SK-MEL-5 (cell line): ENCODE data around the gene TMEM203. TPM values are rescaled to one million over a fixed set of nuclear protein-coding genes. Genes with fewer than 3 reads are reported as not detected.

Experiments
- DNase-seq: peaks from one replicate; pipeline ENCODE4 v3.0.0-alpha.2; 2016; ENCODE audit warnings: low read depth, low spot score
- in situ Hi-C: cut with HindIII; loops from 2 replicates; pipeline ENCODE4 v1.10.0; 2016; ENCODE audit warnings: low sequenced_read_pairs, high pct_unique_total_duplicates, low pct_unique_long_range_greater_than_20kb
- total RNA-seq: library from RNA; depleted of rRNA; stranded (reverse); fragments of >200 nt; shearing (Covaris generic); gene quantifications from 2 replicates; pipeline ENCODE4 v1.2.3, GENCODE V29; 2014

Gene TMEM203
- total RNA-seq, 1 experiment from 2014 or later = 38.3 TPM

DNA sequence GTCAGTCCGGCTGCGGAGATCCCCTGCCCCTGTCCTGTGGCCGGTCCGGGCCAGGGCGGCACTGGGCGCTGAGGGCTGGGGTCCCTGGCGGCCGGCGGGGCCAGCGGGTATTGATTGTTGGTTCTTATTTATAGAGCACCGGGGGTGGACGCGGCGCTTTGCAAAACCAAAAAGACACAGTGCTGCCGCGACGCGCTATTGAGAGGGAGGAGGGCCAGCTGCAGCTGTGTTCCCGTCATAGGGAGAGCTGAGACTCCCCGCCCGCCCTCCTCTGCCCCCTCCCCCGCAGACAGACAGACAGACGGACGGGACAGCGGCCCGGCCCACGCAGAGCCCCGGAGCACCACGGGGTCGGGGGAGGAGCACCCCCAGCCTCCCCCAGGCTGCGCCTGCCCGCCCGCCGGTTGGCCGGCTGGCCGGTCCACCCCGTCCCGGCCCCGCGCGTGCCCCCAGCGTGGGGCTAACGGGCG is 38.1 kb downstream of the TMEM203 start:
- in situ Hi-C loops = no loop called here
- DNase-seq = no peak

DNA sequence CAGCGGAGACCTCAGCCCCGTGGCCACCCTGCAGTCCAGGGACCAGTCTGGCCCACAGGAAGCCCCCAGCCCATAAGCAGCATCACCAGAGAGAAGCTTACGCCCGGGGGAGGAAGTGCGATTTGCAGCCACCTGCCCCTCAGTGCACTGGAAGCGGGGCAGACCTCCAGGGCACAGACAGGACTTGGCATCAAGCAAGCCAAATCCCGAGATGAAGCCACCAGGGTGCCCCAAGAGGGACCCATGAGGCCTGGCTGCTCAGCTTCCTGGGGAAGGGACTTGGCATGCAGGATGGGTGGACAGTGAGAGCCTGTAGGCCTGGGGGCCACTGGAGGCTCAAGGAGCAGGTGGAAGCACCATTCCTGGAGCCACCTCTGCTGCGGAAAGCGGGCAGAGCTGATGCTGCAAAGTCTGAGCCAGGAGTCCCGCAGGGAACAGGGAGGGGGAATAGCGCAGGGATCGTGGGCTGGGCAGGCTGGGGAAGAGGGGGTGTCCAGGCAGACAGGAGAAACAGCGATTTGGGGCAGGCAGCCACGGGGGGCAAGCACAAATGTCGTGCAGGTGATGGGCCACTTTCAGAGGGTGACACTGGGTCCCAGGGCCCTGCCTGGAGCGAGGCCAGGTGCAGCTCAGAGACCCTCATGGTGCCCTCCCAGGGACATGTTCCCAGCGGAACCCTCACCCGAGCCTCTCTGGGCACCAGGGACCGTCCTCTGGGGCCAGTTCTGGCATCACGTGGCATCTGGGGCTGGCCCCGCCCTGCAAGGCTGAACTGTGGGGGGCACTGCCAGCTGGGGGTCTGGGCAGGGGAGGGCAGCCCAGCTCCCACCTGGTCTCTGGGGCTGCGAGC is 38.8 kb downstream of the TMEM203 start:
- no peak for DNase-seq
- in situ Hi-C loops = no loop called here

DNA sequence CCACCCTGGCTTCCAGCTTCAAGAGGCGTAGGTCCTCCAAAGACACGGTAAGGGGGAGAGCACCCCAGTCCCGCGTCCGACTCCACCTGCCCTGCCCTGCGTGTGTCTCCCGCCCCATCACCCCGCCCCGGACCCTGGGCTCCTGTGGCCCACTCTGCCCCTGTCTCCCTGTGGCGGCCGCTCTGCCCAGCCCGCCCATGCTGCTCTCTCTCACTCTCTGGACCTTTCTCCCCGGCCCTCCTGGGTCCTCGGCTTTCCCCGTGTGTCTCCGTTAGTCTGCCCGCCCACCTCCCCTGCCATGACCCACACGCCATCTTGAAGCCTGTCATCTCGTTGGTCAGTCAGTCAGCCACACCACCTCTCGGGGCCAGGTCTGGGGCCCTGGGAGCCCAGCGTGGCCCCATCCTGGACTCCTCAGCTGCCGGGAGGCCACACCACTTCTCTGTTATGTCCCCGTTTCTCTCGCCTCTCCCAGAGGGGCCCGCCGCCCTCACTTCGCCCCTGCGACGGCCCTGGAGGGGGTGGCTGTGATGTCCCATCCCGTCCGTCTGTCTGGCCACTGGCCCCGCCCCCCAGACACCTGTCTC is 40.1 kb downstream of the TMEM203 start:
- in situ Hi-C loops = no loop called here
- no peak for DNase-seq

DNA sequence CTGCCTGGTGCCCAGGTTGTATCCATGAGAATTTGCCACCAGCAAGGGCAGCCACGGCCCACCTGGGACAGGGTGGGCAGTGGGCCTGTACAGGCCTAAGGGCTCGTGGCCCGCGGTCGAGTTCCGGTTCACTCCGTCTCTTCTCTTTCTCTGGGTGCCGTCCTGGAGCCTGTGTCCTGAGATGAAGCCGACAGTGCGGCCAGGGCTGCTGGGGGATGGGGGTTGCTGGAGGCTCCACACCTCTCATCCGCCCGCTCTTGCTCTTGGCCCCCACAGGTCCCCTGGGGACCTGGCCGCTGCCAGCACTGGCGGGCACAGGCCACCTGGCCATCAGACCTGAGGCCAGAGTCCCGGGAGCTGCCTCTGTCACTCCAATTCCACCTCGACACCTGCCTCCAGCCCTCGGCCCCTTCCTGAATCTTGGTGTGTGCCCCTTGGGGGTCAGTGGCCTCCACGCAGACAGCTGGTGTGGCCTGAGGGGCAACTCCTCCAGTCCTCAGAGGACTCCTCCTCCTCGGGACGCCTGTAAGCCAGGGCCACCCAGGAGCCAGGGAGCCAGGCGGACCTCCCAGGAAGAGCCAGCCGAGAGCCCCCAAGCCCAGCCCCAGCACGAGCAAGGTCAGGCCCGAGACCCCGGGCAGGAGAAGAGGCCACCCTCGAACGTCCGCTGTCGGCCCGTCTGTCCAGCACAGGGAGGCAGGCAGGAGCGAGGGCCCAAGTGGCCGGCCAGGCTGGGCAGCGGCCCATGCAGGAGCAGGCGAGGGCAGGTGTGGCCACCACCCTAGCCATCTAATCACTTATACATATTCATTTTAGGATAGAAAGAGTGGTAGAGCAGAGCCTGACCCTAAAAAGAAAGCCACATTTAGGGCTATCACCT is 40.8 kb downstream of the TMEM203 start:
- in situ Hi-C loops = no loop called here
- DNase-seq = no peak

DNA sequence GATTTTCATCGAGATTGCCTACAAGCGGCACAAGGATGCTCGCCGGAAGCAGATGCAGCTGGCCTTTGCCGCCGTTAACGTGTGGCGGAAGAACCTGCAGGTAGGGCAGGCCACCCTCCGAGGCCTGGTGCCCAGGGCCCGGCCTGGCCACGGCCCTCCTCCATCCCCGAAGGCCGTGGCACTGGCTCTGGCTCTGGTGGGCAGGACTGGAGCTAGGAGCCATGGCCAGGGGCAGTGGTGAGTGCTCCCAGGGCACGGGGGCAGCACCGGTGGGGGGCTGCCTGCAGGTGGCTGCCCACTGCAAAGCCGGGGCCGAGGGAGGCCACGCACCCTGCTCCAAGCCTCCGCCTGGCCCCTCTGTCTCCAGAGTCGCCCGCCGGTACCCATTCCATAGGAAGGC is 41.6 kb downstream of the TMEM203 start:
- no peak for DNase-seq
- in situ Hi-C loops = no loop called here

DNA sequence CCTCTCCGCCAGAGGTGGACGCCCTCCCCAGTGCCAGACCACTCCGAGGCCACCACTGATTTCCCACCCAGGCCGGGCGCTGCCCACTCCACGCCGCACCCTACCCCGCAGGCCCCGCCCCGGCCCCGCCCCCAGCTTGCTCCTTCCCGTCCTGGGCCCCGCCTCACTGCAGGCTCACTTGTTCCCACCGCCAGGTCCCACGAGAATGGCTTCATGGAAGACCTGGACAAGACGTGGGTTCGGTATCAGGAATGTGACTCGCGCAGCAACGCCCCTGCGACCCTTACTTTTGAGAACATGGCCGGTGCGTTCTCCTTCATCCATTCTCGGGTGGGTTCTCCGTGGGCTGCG is 42.1 kb downstream of the TMEM203 start:
- peak; percentile 53 for DNase-seq
- in situ Hi-C loops = no loop called here

DNA sequence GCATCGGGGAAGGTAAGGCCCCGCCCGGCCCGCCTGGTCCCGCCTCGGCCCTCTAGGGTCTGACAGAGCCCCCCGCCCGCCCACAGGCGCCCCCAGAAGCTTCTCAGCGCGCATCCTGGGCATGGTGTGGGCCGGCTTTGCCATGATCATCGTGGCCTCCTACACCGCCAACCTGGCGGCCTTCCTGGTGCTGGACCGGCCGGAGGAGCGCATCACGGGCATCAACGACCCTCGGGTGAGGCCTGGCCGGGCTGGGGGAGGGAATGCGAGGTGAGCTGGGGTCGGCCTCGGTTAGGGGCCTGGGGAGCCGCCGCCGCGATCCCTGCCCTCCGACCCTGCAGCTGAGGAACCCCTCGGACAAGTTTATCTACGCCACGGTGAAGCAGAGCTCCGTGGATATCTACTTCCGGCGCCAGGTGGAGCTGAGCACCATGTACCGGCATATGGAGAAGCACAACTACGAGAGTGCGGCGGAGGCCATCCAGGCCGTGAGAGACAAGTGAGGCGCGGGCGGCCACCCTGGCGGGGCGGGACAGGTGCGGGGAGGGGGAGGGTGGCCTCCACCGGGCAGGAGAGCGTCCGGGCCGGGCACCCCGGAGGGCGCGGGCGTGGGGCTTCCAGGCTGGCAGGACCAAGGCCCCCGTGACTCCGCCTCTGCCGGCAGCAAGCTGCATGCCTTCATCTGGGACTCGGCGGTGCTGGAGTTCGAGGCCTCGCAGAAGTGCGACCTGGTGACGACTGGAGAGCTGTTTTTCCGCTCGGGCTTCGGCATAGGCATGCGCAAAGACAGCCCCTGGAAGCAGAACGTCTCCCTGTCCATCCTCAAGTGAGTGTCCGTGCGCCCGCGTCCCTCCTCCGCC is 42.7 kb downstream of the TMEM203 start:
- in situ Hi-C loops = no loop called here
- DNase-seq = peak; percentile 38

DNA sequence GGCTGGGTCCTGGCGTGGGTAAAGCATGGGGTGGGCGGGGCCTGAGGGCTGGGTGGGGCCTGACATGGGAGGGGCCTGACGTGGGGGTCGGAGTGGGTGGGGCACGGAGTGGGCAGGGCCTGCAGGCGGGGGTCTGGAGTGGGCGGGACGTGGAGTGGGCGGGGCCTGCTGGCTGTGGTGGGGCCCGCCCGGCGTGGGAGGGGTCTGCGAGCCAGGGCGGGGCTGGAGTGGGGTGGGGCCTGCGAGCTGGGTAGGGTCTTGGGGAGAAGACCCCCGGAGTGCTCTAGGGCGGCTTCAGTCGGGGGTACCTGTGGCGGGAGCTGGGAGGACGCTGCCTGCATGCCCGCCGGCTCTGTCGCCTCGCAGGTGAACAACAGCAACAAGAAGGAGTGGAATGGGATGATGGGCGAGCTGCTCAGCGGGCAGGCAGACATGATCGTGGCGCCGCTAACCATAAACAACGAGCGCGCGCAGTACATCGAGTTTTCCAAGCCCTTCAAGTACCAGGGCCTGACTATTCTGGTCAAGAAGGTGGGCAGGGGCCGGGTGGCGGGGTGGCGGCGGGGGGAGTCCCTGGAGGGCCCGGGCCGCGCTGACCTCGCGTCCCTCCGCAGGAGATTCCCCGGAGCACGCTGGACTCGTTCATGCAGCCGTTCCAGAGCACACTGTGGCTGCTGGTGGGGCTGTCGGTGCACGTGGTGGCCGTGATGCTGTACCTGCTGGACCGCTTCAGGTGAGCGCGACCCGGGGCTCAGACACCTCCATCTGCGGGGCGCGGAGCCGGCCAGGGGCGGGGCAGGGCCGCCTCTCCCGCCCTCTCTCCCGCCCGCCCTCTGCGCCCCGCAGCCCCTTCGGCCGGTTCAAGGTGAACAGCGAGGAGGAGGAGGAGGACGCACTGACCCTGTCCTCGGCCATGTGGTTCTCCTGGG is 43.6 kb downstream of the TMEM203 start:
- in situ Hi-C loops = no loop called here
- DNase-seq = peak; percentile 37

DNA sequence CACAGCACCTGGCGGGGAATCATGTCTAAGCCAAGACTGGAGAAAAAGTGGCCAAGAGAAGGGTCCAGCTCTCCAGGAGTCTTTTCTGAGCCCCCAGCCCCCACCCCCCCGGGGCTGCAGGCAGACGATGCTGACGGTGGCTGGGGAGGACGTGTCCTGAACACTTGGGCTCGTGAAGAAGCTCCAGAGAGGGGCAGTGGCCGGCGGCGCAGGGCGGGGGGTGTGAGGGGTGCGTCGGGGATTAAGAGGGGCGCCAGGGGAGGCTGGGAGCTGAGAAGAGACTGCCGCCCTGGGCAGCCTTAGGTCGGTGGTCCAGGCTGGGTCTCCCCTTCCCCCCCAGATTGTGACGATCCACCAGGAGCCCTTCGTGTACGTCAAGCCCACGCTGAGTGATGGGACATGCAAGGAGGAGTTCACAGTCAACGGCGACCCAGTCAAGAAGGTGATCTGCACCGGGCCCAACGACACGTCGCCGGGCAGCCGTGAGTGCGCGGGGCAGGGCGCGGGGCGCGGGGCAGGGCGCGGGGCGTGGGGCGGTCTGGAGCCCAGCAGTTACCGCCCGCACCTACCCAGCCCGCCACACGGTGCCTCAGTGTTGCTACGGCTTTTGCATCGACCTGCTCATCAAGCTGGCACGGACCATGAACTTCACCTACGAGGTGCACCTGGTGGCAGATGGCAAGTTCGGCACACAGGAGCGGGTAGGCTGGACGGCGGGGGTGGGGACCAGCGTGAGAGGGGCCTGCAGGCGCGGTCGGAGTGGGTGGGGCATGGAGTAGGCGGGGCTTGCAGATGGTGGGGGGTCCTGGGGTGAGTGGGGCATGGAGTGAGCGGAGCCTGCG is 44.5 kb downstream of the TMEM203 start:
- DNase-seq = no peak
- in situ Hi-C loops = no loop called here

DNA sequence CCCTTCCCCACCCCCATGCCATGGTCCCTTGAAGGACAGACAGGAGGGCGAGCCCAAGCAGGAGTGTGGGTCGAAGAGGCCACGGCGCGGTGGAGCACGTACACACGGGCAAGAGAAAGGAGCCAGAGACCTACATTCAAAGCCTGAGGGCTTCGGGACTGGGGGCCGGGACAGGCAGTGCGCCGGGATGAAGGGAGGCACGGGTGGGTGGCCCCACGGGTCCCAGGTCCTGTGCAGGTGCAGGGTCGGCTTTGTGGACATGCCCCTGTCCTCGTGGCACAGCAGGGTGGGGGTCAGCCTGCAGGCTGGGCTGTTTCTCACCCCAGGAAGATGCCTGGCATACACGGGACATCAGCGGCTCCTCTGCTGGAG is 45.4 kb downstream of the TMEM203 start:
- in situ Hi-C loops = no loop called here
- DNase-seq = no peak

DNA sequence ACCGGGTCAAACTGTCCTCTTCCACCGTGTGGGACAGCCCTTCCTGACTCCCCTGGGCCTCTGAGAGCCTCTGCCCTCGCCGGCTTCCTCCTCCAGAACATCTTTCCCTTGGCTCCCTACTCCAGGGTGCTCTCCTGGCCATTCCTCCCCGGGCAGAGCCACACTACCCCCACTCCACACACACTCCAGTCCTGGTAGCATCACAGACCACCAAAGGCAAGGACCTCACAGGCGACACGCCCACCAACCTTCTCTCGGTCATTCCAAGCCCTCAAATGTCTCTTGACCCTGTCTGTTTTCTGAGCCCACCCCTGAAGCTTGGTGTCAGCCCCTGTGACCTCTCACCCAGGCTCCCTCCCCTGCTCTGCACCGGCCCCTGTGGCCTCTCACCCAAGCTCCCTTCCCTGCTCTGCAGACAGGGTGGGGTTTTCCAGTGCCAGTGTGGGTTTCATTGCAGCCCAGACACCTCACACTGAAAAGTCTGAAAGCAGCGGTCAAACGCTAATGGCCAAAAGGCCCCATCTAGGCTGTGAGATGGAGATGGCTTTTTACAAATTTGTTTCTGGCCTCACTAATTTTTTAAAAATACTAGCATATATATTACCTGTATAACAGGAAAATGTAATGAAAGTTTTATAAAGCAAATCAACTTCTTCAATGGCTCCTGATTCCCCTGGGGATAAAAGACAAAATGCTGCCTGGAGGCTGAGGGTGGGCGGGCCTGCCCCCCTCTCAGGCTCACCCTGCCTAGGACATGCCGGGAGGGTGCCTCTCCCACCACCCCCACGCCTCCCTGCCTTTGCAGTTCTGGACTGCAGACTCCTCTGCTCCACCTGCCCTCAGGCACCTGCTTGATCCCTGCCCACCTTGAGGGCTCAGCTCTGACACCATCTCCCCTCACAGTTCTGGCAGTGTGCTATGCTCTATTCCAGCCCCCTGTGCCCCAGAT is 46.1 kb downstream of the TMEM203 start:
- in situ Hi-C loops = no loop called here
- no peak for DNase-seq

DNA sequence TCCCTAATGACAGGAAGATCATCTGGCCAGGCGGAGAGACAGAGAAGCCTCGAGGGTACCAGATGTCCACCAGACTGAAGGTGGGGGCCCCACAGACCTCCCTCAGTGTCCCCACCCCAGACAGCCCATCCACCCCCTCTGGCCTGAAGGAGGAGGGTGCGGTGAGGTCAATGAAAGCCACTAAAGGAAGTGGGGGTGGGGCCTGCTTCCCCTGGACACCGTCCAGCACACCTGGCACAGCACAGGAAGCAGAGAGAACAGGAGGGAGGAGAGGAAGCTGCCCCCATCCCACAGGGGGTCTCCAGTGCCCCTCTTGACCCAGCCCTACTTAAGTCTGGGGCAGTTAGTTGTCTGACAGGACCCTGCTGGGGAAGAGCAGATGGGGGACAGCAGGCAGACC is 46.8 kb downstream of the TMEM203 start:
- in situ Hi-C loops = no loop called here
- no peak for DNase-seq

DNA sequence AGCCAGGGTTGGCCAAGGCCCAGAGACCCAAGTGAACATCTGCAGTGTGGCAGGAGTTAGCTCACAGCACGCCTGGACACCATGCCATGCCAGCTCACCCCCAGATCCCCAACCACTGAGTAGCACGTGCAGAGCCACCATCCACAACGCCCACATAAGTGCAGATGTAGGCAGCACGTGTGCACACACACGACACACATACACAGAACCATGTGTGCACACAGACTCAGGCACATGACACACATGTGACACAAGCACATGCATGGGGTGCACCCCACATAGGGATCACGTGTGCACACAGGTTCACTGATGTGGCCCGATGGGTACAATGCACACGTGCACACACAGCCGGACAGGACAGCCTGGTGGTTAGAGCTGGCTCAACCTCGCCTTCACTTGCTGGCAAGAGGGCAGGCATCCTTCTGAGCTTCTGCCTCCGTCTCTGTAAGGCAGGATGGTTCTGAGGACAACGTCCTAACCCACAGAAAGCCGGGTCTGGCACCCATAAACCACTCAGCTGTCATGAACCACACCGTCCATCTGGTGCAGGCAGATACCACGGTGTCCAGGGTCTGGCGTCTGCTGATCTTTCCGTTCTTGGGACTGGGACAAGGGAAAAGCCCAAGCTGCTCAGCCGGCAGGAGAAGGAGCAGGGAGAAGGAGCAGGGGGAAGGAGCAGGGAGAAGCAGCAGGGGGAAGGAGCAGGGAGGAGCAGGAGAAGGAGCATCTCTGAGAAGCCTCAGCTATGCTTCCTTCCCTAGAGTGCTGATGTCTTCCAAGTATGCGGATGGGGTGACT is 47.6 kb downstream of the TMEM203 start:
- in situ Hi-C loops = no loop called here
- DNase-seq = no peak
